Neural progenitor cell (in vitro differentiated cells): ENCODE measurements around the gene MACC1. TPM values are rescaled to one million over a fixed set of nuclear protein-coding genes. Genes with fewer than 3 reads are reported as not detected.

Source experiments
- DNase-seq: peaks from one replicate; pipeline ENCODE4 v3.0.0-alpha.2; 2016; ENCODE audit warnings: low spot score
- H2AFZ ChIP-seq: fragments of 200-600 bp; sonication (generic); replicated peaks from 2 replicates; pipeline ENCODE4 v1.6.1; 2016; ENCODE audit warnings: antibody characterized with exemption
- H3F3A ChIP-seq: fragments of 200-600 bp; sonication (generic); 2 replicates; pipeline ENCODE4 v1.6.1; 2016; ENCODE audit warnings: antibody characterized with exemption, low read depth
- H3K27ac ChIP-seq: fragments of 200-600 bp; sonication (generic); 2 replicates; pipeline ENCODE4 v1.5.1; 2016; ENCODE audit warnings: mild to moderate bottlenecking
- H3K27me3 ChIP-seq: fragments of 200-600 bp; sonication (generic); 2 replicates; pipeline ENCODE4 v1.6.1; 2016; ENCODE audit warnings: mild to moderate bottlenecking, moderate library complexity
- H3K36me3 ChIP-seq: fragments of 200-600 bp; sonication (generic); 2 replicates; pipeline ENCODE4 v1.5.1; 2016
- H3K4me1 ChIP-seq: fragments of 200-600 bp; sonication (generic); 2 replicates; pipeline ENCODE4 v1.6.1; 2016; ENCODE audit warnings: mixed run types
- H3K4me2 ChIP-seq: fragments of 200-600 bp; sonication (generic); 2 replicates; pipeline ENCODE4 v1.6.1; 2016
- H3K4me3 ChIP-seq: fragments of 200-600 bp; sonication (generic); 2 replicates; pipeline ENCODE4 v1.5.1; 2016
- H3K79me2 ChIP-seq: fragments of 200-600 bp; sonication (generic); 2 replicates; pipeline ENCODE4 v1.6.1; 2016; ENCODE audit warnings: low read depth
- H3K9ac ChIP-seq: fragments of 200-600 bp; sonication (generic); 2 replicates; pipeline ENCODE4 v1.6.1; 2016
- H3K9me3 ChIP-seq: fragments of 200-600 bp; sonication (generic); 2 replicates; pipeline ENCODE4 v1.5.1; 2016; ENCODE audit warnings: low read depth
- H4K20me1 ChIP-seq: fragments of 200-600 bp; sonication (generic); 2 replicates; pipeline ENCODE4 v1.6.1; 2016; ENCODE audit warnings: low read depth
- H3K27ac Mint-ChIP-seq: 3 replicates; pipeline ENCODE4 v1.8.0; 2021; ENCODE audit warnings: mixed read lengths
- H3K27me3 Mint-ChIP-seq: 2 replicates; pipeline ENCODE4 v1.8.0; 2022; ENCODE audit warnings: low read depth, mild to moderate bottlenecking, inconsistent platforms, moderate library complexity, mixed read lengths; ENCODE audit not compliant: insufficient read depth
- H3K36me3 Mint-ChIP-seq: 3 replicates; pipeline ENCODE4 v1.8.0; 2021; ENCODE audit warnings: mixed read lengths
- H3K4me1 Mint-ChIP-seq: 3 replicates; pipeline ENCODE4 v1.8.0; 2021; ENCODE audit warnings: mixed read lengths
- H3K4me3 Mint-ChIP-seq: 3 replicates; pipeline ENCODE4 v1.8.0; 2021; ENCODE audit warnings: mild to moderate bottlenecking, moderate library complexity, mixed read lengths
- H3K9me3 Mint-ChIP-seq: 3 replicates; pipeline ENCODE4 v1.8.0; 2020; ENCODE audit warnings: mixed read lengths
- EZH2 ChIP-seq: fragments of 200-600 bp; sonication (generic); IDR thresholded peaks from 2 replicates; pipeline ENCODE4 v1.6.1; 2017; ENCODE audit warnings: antibody characterized with exemption, mild to moderate bottlenecking, moderate library complexity
- EZH2phosphoT487 ChIP-seq: fragments of 200-600 bp; sonication (generic); IDR thresholded peaks from 2 replicates; pipeline ENCODE4 v1.6.1; 2017; ENCODE audit warnings: antibody characterized with exemption
- total RNA-seq: library from RNA; depleted of rRNA; stranded (reverse); fragments of >200 nt; gene quantifications from 2 replicates; pipeline ENCODE4 v1.2.3, GENCODE V29; 2015; ENCODE audit warnings: low replicate concordance
- TF ChIP-seq, protein P1 (sequence below): fragments of 200-600 bp; sonication (generic); IDR thresholded peaks from 2 replicates; pipeline ENCODE4 v1.5.1; 2017; ENCODE audit warnings: antibody characterized with exemption, mild to moderate bottlenecking

MACC1 gene
- total RNA-seq, 1 donor from 2014 or later, result 7.2 TPM

DNA sequence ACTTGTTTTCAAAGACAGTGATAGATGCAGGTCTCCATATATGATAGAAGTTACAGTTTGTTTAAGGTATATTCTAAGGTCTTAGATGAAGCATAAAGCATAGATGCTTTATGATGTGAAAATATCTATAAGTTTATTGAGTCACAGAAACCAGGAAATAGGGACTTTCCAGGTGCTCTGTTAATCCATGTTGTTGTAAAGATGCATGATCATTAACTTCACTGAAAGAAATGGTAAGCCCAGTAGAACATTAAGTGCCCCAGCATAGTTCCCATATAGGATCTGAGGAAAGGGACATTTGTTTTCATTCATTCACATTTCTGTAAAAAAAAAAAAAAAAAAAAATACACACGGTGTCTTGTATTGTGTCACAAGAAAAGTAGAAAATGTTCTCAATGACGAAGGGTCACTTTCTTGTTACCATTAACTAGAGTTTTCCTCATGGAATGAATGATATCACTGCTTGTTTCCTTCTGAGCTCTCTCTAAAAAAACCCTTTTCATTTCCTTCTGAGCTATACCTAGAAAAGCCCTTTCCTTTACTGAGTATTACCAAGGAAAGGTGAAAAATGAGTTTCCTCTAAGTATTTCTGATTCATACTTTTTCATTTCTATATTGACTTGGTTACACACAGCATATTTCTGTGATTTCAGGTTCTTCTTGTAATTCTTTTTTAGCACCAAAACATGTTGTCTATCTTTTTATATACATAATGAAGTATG is 105.2 kb downstream of the MACC1 start:
- Mint-ChIP-seq H3K27ac (no peak overlapping the region), H3K9me3 (no peaks in the 10 kb centered on the region), H3K36me3 (no peaks in the 10 kb centered on the region), H3K4me1 (peaks cover 33% of the 10 kb centered on the region), H3K27me3 (no peaks in the 10 kb centered on the region), H3K4me3 (no peak overlapping the region)
- H3K36me3 ChIP-seq, result no peaks in the 10 kb centered on the region
- no peaks in the 10 kb centered on the region for H4K20me1 ChIP-seq
- no peak overlapping the region for H3K4me3 ChIP-seq
- no peak overlapping the region for H2AFZ ChIP-seq
- peak overlapping the region; percentile 70 for H3K4me2 ChIP-seq
- TF ChIP-seq EZH2phosphoT487 (no peak), EZH2 (no peak)
- TF ChIP-seq, protein P1, sequence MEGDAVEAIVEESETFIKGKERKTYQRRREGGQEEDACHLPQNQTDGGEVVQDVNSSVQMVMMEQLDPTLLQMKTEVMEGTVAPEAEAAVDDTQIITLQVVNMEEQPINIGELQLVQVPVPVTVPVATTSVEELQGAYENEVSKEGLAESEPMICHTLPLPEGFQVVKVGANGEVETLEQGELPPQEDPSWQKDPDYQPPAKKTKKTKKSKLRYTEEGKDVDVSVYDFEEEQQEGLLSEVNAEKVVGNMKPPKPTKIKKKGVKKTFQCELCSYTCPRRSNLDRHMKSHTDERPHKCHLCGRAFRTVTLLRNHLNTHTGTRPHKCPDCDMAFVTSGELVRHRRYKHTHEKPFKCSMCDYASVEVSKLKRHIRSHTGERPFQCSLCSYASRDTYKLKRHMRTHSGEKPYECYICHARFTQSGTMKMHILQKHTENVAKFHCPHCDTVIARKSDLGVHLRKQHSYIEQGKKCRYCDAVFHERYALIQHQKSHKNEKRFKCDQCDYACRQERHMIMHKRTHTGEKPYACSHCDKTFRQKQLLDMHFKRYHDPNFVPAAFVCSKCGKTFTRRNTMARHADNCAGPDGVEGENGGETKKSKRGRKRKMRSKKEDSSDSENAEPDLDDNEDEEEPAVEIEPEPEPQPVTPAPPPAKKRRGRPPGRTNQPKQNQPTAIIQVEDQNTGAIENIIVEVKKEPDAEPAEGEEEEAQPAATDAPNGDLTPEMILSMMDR, result no peak
- H3K79me2 ChIP-seq, result no peaks in the 10 kb centered on the region
- H3F3A ChIP-seq, result peaks cover 13% of the 10 kb centered on the region
- no peak overlapping the region for H3K9ac ChIP-seq
- no peaks in the 10 kb centered on the region for H3K9me3 ChIP-seq
- peaks cover 28% of the 10 kb centered on the region for H3K4me1 ChIP-seq
- H3K27me3 ChIP-seq, result no peaks in the 10 kb centered on the region
- H3K27ac ChIP-seq, result no peak overlapping the region
- DNase-seq, result no peak

DNA sequence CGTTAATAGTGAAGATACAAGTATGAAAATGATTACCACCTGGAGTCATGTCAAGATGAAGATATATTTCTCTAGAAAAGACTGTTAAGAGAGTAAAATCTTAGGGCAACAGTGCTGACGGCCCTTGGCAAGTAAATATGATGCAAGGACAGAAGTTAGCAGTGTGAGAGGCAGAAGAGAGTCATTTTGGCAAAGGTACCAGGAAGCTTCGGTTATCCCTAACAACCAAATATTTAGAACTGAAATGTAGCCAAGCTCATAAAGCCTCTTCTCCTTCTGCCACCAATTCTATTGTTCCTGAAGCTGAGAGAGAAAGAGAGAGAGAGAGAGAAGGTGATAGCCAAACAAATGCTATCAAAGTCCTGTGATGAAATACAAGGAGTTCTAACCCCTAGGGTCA is 109.6 kb downstream of the MACC1 start:
- Mint-ChIP-seq H3K27me3 (no peaks in the 10 kb centered on the region), H3K4me3 (no peak overlapping the region), H3K27ac (no peak overlapping the region), H3K36me3 (no peaks in the 10 kb centered on the region), H3K4me1 (peaks cover 8% of the 10 kb centered on the region), H3K9me3 (no peaks in the 10 kb centered on the region)
- Histone ChIP-seq H3K79me2 (no peaks in the 10 kb centered on the region), H3K27me3 (no peaks in the 10 kb centered on the region), H2AFZ (no peak overlapping the region), H3K4me2 (no peak overlapping the region), H3K9ac (no peak overlapping the region), H3K9me3 (no peaks in the 10 kb centered on the region), H3K27ac (no peak overlapping the region), H3F3A (no peaks in the 10 kb centered on the region), H4K20me1 (no peaks in the 10 kb centered on the region), H3K36me3 (no peaks in the 10 kb centered on the region), H3K4me1 (peaks cover 11% of the 10 kb centered on the region), H3K4me3 (no peak overlapping the region)
- TF ChIP-seq EZH2phosphoT487 (no peak), EZH2 (no peak)
- TF ChIP-seq, protein P1, result no peak
- DNase-seq, result no peak

DNA sequence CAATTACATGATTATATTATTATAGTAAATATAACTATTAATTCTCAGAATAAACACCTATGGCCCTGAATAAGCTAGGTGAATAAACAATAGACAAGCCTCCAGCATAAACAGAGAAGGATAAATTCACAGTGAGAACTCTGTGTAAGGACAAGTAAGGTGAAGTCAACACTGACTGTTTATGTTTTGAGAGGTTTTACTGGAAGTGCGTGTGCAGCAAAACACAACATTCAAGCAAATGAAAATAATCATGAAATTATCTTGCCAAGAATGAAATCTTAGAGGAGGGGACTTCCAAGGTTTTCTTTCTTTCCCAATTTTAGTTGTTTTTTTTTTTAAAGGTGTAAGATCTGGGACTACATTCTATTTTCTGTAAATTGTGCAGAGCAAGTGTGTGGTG is 112.5 kb downstream of the MACC1 start:
- Histone ChIP-seq H3K27me3 (no peaks in the 10 kb centered on the region), H3F3A (no peaks in the 10 kb centered on the region), H3K79me2 (no peaks in the 10 kb centered on the region), H3K36me3 (no peaks in the 10 kb centered on the region), H3K4me1 (peaks cover 4% of the 10 kb centered on the region), H2AFZ (no peak overlapping the region), H4K20me1 (no peaks in the 10 kb centered on the region), H3K27ac (no peak overlapping the region), H3K4me2 (no peak overlapping the region), H3K9ac (no peak overlapping the region), H3K4me3 (no peak overlapping the region), H3K9me3 (no peaks in the 10 kb centered on the region)
- DNase-seq, result no peak
- H3K27ac Mint-ChIP-seq, result no peak overlapping the region
- no peak overlapping the region for H3K4me3 Mint-ChIP-seq
- TF ChIP-seq EZH2, result no peak
- no peaks in the 10 kb centered on the region for H3K27me3 Mint-ChIP-seq
- no peaks in the 10 kb centered on the region for H3K4me1 Mint-ChIP-seq
- no peaks in the 10 kb centered on the region for H3K9me3 Mint-ChIP-seq
- no peaks in the 10 kb centered on the region for H3K36me3 Mint-ChIP-seq

DNA sequence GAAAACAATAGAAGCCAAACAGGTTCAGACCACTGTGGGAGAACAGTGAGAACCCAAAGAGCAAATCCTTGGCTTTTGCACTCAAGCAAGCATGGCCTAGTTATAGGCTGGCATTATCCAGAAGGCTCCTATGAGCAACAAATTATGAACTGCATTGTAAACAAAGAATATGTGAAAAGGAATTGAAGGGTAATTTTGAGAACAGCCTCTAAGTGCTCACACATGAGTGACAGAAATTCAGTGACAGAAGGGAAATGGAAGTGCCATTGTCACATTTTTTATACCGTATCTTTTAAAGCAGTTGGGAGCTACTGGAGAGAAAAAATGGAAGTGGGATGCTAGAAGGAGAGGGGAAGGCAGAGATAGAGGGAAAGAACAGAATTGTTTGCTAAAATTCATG is 114.2 kb downstream of the MACC1 start:
- TF ChIP-seq EZH2phosphoT487 (no peak), EZH2 (no peak)
- TF ChIP-seq, protein P1, result no peak
- H3K4me3 ChIP-seq, result no peak overlapping the region
- no peaks in the 10 kb centered on the region for H4K20me1 ChIP-seq
- H3K4me2 ChIP-seq, result no peak overlapping the region
- H3K4me3 Mint-ChIP-seq, result no peak overlapping the region
- H3K36me3 Mint-ChIP-seq, result no peaks in the 10 kb centered on the region
- H3K27me3 Mint-ChIP-seq, result no peaks in the 10 kb centered on the region
- H3K27ac ChIP-seq, result no peak overlapping the region
- peak overlapping the region; percentile 40 for H2AFZ ChIP-seq
- H3K4me1 ChIP-seq, result peaks cover 4% of the 10 kb centered on the region
- H3K79me2 ChIP-seq, result no peaks in the 10 kb centered on the region
- H3K27ac Mint-ChIP-seq, result no peak overlapping the region
- H3K9me3 ChIP-seq, result no peaks in the 10 kb centered on the region
- no peaks in the 10 kb centered on the region for H3K27me3 ChIP-seq
- no peaks in the 10 kb centered on the region for H3K4me1 Mint-ChIP-seq
- no peaks in the 10 kb centered on the region for H3K36me3 ChIP-seq
- H3K9me3 Mint-ChIP-seq, result no peaks in the 10 kb centered on the region
- no peaks in the 10 kb centered on the region for H3F3A ChIP-seq
- DNase-seq, result no peak
- no peak overlapping the region for H3K9ac ChIP-seq
